ENCODE results near the gene PCDH1. TPM values are rescaled to one million over a fixed set of nuclear protein-coding genes. Genes with fewer than 3 reads are reported as not detected.
"Not testable (repeated sequence)": the region's sequence is repeated elsewhere in the genome, so short reads cannot be mapped to it uniquely, and the experiment has no call there.

Gene PCDH1
- total RNA-seq, 1 experiment from 2014 or later = 67.1 TPM

- H3K4me3 ChIP-seq (ENCODE audit: insufficient read depth, low read depth, low read length) = no peak overlapping the region
- peak; percentile 22 for DNase-seq
These were observed 51.5 kb downstream of the PCDH1 start for GRCh38 chr5:141826674-141827073.

GRCh38 chr5:141825791-141826560, 52.2 kb downstream of the PCDH1 start:
- Histone ChIP-seq H3K4me3 (ENCODE audit: insufficient read depth, low read depth, low read length) (no peak overlapping the region), H3K27me3 (ENCODE audit: control insufficient read depth, insufficient read depth, low read length) (no peaks in the 10 kb centered on the region), H3K36me3 (replicated peaks; ENCODE audit: control insufficient read depth, insufficient read depth, low read length) (no peaks in the 10 kb centered on the region)
- DNase-seq = peak; percentile 85

More at GRCh38 chr5:141826674-141827073, 51.5 kb downstream of the PCDH1 start:
- Histone ChIP-seq H3K27me3 (ENCODE audit: control insufficient read depth, insufficient read depth, low read length) (no peaks in the 10 kb centered on the region), H3K36me3 (replicated peaks; ENCODE audit: control insufficient read depth, insufficient read depth, low read length) (no peaks in the 10 kb centered on the region)

GRCh38 chr5:141825241-141825671, 53.0 kb downstream of the PCDH1 start:
- peak; percentile 35 for DNase-seq
- Histone ChIP-seq H3K27me3 (ENCODE audit: control insufficient read depth, insufficient read depth, low read length) (no peaks in the 10 kb centered on the region), H3K4me3 (ENCODE audit: insufficient read depth, low read depth, low read length) (no peak overlapping the region), H3K36me3 (replicated peaks; ENCODE audit: control insufficient read depth, insufficient read depth, low read length) (no peaks in the 10 kb centered on the region)

GRCh38 chr5:141824717-141825116, 53.5 kb downstream of the PCDH1 start:
- Histone ChIP-seq H3K4me3 (ENCODE audit: insufficient read depth, low read depth, low read length) (no peak overlapping the region), H3K27me3 (ENCODE audit: control insufficient read depth, insufficient read depth, low read length) (no peaks in the 10 kb centered on the region), H3K36me3 (replicated peaks; ENCODE audit: control insufficient read depth, insufficient read depth, low read length) (no peaks in the 10 kb centered on the region)
- peak; percentile 14 for DNase-seq

- no peak for DNase-seq
- no peak overlapping the region for H3K4me3 ChIP-seq (ENCODE audit: insufficient read depth, low read depth, low read length)
- H3K36me3 ChIP-seq (replicated peaks; ENCODE audit: control insufficient read depth, insufficient read depth, low read length) = no peaks in the 10 kb centered on the region
- H3K27me3 ChIP-seq (ENCODE audit: control insufficient read depth, insufficient read depth, low read length) = no peaks in the 10 kb centered on the region
These were observed 55.2 kb downstream of the PCDH1 start for GRCh38 chr5:141823056-141823455.

GRCh38 chr5:141822144-141822543, 56.1 kb downstream of the PCDH1 start:
- Histone ChIP-seq H3K36me3 (replicated peaks; ENCODE audit: control insufficient read depth, insufficient read depth, low read length) (no peaks in the 10 kb centered on the region), H3K27me3 (ENCODE audit: control insufficient read depth, insufficient read depth, low read length) (no peaks in the 10 kb centered on the region), H3K4me3 (ENCODE audit: insufficient read depth, low read depth, low read length) (no peak overlapping the region)
- DNase-seq = no peak

- Histone ChIP-seq H3K27me3 (ENCODE audit: control insufficient read depth, insufficient read depth, low read length) (no peaks in the 10 kb centered on the region), H3K36me3 (replicated peaks; ENCODE audit: control insufficient read depth, insufficient read depth, low read length) (no peaks in the 10 kb centered on the region), H3K4me3 (ENCODE audit: insufficient read depth, low read depth, low read length) (no peak overlapping the region)
- peak; percentile 85 for DNase-seq
These were observed 56.7 kb downstream of the PCDH1 start for GRCh38 chr5:141821430-141821925.

- not testable (repeated sequence) for H3K4me3 ChIP-seq (ENCODE audit: insufficient read depth, low read depth, low read length); H3K27me3 ChIP-seq (ENCODE audit: control insufficient read depth, insufficient read depth, low read length); H3K36me3 ChIP-seq (replicated peaks; ENCODE audit: control insufficient read depth, insufficient read depth, low read length); DNase-seq
These were observed 57.5 kb downstream of the PCDH1 start for GRCh38 chr5:141820686-141821085.

- no peak for DNase-seq
- H3K27me3 ChIP-seq (ENCODE audit: control insufficient read depth, insufficient read depth, low read length) = no peaks in the 10 kb centered on the region
- H3K36me3 ChIP-seq (replicated peaks; ENCODE audit: control insufficient read depth, insufficient read depth, low read length) = no peaks in the 10 kb centered on the region
- H3K4me3 ChIP-seq (ENCODE audit: insufficient read depth, low read depth, low read length) = no peak overlapping the region
These were observed 60.6 kb downstream of the PCDH1 start for GRCh38 chr5:141817631-141818030.

- DNase-seq = peak; percentile 90
- Histone ChIP-seq H3K27me3 (ENCODE audit: control insufficient read depth, insufficient read depth, low read length) (peaks cover 2% of the 10 kb centered on the region; the same call in 1 of the 2 replicates), H3K4me3 (ENCODE audit: insufficient read depth, low read depth, low read length) (no peak overlapping the region), H3K36me3 (replicated peaks; ENCODE audit: control insufficient read depth, insufficient read depth, low read length) (no peaks in the 10 kb centered on the region)
These were observed 61.4 kb downstream of the PCDH1 start for GRCh38 chr5:141816598-141817399.

- H3K27me3 ChIP-seq (ENCODE audit: control insufficient read depth, insufficient read depth, low read length) = peaks cover 5% of the 10 kb centered on the region
- H3K4me3 ChIP-seq (ENCODE audit: insufficient read depth, low read depth, low read length) = no peak overlapping the region
- H3K36me3 ChIP-seq (replicated peaks; ENCODE audit: control insufficient read depth, insufficient read depth, low read length) = no peaks in the 10 kb centered on the region
- no peak for DNase-seq
These were observed 62.4 kb downstream of the PCDH1 start for GRCh38 chr5:141815796-141816180.

- H3K36me3 ChIP-seq (replicated peaks; ENCODE audit: control insufficient read depth, insufficient read depth, low read length) = no peaks in the 10 kb centered on the region
- DNase-seq = peak; percentile 15
- H3K4me3 ChIP-seq (ENCODE audit: insufficient read depth, low read depth, low read length) = no peak overlapping the region
- H3K27me3 ChIP-seq (ENCODE audit: control insufficient read depth, insufficient read depth, low read length) = peaks cover 5% of the 10 kb centered on the region
These were observed 63.0 kb downstream of the PCDH1 start for GRCh38 chr5:141815051-141815795.

GRCh38 chr5:141814064-141814964, 63.9 kb downstream of the PCDH1 start:
- Histone ChIP-seq H3K27me3 (ENCODE audit: control insufficient read depth, insufficient read depth, low read length) (peaks cover 5% of the 10 kb centered on the region), H3K36me3 (replicated peaks; ENCODE audit: control insufficient read depth, insufficient read depth, low read length) (no peaks in the 10 kb centered on the region), H3K4me3 (ENCODE audit: insufficient read depth, low read depth, low read length) (no peak overlapping the region)
- peak; percentile 88 for DNase-seq

Measured in H7 (cell line).